Stimulated activated CD8-positive, alpha-beta memory T cell treated with anti-CD3 and anti-CD28 coated beads, Interleukin-2, amount 100 ng/mL, for 48 hours (primary cell): ENCODE data around the gene SULF2.
A peak's percentile ranks its signal among the peaks of the same experiment; 100 is the strongest.

Experiments used
- DNase-seq, 2 donors: peaks; one replicate each; pipeline ENCODE4 v3.0.0-alpha.2; 2020; ENCODE audit warnings: low read depth in 2 of 2

The SULF2 gene

DNA sequence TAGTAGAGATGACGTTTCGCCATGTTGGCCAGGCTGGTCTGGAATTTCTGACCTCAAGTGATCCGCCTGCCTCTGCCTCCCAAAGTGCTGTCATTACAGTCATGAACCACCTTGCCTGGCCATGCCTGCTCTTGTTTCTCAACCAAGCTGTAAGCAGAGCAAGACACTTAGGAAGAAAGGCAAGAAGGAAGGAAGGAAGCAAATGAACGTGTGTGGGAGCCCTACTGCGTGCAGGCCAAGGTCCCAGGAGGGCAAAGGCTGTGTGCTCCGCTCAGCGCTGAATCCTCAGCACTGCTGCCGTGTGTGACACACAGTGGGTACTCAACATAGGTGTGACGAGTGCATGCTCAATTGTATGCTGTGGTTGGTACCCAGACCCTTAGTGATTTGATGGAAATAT, 47.4 kb downstream of the SULF2 start:
- DNase-seq, result no peak

DNA sequence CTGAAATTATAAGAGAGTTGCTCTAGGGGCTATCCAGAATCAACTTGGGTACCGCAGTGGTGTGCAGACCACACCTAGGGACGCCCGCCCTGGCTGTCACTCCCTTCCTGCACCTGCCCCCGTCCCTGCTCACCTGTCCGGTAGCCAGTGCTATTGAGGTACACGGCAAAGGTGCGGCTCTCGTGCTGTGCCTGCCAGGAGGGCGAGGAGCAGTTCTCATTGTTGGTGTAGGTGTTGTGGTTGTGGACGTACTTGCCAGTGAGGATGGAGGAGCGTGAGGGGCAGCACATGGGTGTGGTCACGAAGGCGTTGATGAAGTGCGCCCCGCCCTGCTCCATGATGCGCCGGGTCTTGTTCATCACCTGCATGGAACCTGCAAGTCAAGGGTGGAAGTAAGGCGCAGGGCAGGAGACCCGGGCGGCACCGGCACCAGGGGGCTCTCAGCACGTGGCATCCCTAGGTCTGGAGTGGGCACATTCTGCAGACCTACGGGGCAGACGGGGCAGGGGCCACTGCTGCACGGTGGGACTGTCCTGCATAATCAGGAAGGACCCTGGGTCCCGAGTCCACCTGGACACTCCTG, 48.6 kb downstream of the SULF2 start:
- no peak for DNase-seq

DNA sequence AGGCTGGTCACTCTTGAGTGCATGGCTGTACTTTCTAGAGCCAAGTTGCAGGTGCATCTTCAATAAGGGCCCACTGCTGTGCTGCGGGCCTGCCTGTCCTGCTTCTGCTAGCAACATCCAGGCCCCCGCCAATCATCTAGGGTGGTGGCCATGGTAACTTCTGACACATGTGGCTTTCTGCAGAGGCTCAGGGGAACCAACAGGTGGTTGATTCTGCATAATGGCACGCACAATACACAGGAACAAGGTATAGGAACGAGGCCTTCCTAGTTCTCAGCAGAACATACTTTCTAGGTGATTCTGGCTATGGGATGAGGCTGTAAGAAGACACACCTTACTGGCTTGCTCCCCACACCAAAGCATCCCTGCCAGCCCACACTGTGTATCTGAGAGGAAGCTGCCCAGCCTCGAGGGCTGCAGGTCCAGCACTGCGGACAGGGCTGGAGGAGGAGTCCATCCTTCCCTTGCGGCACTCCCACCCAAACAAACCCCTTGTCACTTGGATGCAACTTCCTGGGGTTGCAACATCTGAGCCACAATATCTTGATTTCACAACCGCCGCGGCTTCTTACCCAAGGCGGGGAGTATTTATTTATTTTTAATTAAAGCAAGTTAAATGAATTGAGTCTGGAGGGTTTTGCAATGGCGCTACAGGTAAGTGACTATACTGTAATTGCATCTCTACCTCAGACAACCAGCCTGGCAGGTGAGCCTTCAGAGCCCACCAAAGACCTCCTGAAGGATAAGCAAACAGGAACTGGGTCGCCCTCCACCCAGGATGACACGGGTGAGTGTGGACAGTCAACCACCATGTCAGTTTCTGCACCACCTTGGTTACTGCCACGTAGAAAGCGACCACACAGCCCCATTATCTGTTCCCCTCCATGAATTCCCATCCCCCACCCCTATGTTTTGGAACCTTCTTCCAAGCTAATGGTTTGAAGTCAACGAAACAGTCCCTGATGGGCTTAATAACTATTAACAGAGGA, 49.6 kb downstream of the SULF2 start:
- DNase-seq, result no peak

DNA sequence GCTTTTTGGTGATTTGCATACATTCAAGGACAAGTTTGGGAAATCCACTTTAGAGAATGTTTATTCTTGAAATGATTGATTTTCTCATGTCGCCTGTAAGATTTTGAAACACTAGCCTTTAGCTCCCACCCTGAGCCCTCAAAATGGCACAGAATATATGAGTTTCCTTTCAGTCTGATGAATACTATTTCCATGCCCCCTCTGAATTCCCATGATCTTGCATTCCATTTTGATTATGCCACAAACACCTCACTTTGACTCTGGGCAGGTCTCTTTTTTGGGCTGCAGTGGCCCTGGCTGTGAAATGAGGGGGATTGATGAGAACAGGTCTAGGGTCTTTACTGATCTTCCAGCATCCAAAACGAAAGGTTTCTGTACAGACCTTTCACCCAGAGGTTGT, 50.4 kb downstream of the SULF2 start:
- no peak for DNase-seq

DNA sequence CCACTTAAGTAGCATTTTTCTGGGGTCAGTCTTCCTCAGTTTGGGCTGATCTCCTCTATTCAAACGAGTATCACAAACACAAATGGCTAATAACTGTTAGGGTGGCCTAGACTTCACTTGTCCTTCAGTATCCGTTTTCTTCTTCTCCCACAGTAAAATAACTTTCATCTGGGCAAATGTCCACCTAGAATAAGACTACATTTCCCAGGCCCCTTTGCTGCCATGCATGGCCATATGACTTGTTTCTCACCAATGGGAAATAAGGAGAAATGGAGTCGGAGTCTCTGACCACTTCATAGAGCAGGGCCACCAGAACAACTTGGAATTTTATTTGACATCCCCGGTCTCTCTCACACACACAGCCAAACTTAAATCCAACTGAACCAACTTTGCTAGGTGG, 51.4 kb downstream of the SULF2 start:
- DNase-seq, result no peak

DNA sequence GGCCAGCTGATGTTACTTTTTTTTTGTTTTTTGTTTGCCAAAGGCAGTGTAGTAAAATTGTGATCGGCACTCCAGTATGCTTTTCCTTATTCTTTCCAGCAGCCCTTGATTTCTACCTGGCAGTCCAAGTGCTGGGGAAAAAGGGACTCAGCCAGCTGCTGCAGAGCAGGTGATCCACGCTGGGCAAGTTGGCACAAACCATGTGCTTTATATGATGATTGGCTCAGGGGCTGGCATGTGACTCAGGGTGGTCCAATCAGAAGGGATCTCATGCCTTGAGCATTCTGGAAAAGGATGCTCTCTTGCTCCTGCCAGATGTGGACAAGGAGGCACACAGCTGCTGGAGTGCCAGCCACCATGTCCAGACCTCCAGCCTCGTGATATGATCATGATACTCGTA, 54.5 kb downstream of the SULF2 start:
- DNase-seq, result no peak

DNA sequence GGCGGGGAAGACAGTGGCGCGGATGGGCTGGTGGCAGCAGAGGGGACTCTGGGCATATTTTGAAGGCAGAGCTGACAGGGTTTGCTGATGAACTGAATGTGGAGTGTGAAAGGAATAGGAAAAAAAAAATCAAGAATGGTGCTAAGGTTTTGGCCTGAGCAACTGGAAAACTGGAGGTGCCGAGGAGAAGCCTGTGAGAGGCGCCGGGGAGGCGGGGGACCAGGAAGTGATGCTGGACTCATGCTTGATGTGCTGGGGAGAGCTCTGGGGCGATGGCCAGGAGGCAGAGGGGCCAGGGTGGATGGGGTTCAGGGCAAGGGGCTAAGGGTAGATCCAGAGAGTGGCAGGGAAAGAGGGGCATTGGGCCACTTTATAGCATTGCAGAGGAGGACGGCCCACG, 55.8 kb downstream of the SULF2 start:
- no peak for DNase-seq

DNA sequence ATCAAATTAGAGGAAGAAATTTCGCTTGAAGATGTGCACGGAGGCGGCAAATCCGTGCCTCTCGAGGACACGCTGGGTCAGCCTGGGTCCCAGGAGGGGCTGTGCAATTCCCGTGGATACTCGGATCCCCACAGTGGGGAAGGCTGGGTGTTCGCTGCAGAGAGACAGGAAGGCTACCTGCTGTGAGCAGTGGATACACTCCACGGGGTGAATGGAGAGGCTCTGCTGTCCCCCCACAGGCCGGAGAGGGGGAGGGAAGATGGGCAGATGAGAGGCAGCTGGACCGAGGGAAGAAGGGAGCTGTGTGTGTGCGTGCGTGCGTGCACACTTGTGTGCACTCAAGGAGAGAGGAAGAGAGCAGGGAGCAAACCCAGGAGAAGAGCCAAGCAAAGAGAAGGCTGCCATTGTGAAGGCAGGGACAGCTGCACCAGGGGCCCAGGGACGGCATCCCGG, 57.3 kb downstream of the SULF2 start:
- no peak for DNase-seq

DNA sequence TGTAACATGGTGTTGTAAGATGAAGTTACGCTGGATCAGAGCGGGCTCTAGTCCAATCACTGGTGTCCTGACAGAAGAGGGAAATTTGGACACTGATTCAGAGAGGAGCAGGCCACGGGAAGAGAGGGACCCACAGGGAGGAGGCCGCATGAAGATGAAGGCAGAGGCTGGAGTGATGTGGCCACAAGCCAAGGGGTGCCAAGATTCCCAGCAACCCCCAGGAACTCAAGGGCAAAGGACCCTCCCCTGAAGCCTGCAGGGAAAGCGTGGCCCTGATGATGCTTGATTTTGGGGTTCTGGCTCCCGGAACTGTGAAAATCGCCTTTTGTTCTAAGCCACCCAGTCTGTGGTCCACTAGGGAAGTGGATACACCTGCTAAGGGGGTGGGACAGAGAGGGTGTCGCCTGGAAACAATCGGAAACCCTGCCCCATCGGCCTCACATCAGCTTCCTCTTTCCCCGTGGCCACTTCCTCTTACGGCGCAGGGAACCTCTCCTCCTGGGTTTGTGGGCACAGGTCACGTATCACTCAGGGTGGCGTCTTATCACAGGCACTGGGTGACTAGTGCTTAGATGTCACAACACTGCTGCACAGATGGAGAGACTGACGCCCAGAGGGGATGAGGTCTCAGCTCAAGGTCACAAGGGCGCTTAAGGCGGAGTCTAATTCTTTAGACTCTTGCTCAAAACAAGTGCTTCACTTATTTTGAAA, 58.0 kb downstream of the SULF2 start:
- peak; percentile 34 to 51 for DNase-seq

DNA sequence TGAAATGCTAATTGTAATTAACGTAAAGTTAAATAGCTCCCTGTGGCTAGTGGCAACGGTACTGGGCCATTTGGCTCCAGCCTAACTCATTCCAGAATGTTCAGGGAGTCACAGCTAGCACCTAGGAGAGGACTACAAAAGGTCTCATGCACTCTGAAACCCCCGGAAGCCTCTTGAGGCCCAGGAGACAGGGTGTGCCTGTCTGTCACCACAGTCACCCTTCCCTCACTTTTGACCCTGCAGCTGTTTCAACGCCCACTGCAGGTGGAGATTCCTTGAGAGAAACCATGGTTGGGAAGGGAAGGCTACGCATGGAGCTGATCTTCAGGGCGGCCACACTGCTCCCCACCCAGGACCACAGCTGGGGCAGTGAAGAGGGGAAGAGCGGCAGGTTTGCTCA, 58.6 kb downstream of the SULF2 start:
- DNase-seq, result no peak

DNA sequence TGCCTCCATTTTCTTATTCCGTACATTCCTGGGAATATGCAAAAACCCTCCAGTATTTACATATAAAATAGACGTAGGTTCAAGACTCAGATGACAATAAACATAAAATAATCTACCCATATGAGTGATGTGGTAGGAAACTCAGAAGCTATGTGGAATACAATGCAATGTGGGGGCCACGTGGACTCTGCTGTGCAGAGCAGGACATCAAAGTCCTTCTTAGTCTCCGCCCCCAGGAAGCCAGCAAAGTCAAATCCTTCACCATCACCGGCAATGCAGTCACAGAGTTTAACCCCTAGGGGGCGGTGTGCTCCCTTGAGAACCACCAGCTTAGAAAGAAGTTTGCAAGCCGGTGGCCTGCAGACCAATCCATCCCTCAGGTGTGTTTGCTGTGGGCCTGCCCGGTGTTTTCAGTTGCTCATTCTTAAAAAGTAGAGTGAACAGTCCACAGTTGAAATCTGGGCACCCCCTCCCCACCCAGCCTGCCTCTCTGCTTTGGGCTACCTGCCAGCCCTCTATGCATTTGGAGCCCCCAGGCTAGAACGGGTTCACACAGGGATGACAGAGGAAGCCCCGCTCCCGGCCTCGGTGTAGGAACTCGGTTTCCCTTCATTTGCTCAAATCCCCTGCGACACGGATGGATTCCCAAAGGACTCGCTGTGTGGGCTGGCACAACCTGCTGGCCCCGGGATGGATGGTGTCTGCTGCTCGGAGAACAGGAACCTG, 59.9 kb downstream of the SULF2 start:
- DNase-seq, result peak; percentile 57 to 60

DNA sequence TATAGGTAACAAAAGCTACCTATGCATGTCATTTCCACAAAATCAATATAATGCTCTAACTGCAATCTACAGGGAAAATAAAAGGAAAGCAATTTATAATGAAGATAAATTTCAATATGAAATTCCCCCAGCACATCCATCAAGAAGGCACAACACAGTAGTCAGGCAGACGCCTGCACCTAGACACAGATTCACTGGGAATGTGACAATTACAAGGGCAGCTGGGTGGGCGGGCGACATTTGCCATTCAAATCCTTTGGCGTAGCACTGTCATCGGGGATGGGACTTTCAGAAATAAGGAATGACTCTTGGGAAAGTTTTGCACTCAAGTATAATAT, 60.4 kb downstream of the SULF2 start:
- no peak for DNase-seq

DNA sequence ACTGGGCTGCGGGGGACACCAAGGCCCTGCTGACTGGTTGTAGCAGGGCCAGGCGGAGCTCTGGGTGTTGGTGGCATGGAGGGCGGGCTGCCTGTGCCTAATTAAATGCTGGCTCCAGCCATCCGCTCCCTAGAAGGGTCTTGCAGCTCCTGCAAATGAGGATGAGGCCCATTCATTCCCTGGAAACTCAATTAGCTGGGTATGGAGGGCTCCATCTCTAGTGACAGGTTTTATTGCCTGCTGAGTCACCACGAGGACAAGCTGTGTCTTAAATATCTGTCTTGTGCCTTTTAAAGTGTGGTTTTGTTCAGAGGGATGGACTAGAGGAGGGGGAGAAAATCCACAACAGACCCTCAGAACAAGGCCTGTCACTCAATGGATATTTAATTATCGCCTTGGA, 60.9 kb downstream of the SULF2 start:
- no peak for DNase-seq

DNA sequence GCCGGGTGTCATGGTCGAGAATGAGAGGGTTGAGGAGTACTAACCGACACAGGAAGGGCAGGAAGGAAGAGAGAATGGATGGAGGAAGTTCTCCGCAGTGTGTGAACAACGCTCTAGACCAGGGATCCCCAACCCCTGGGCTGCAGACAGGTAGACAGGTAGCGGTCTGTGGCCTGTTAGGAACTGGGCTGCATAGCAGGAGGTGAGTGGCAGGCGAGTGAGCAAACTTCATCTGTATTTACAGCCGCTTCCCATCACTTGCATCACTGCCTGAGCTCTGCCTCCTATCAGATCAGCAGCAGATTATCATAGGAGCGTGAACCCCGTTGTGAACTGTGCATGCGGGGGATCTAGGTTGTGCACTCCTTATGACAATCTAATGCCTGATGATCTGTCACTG, 62.0 kb downstream of the SULF2 start:
- no peak for DNase-seq

DNA sequence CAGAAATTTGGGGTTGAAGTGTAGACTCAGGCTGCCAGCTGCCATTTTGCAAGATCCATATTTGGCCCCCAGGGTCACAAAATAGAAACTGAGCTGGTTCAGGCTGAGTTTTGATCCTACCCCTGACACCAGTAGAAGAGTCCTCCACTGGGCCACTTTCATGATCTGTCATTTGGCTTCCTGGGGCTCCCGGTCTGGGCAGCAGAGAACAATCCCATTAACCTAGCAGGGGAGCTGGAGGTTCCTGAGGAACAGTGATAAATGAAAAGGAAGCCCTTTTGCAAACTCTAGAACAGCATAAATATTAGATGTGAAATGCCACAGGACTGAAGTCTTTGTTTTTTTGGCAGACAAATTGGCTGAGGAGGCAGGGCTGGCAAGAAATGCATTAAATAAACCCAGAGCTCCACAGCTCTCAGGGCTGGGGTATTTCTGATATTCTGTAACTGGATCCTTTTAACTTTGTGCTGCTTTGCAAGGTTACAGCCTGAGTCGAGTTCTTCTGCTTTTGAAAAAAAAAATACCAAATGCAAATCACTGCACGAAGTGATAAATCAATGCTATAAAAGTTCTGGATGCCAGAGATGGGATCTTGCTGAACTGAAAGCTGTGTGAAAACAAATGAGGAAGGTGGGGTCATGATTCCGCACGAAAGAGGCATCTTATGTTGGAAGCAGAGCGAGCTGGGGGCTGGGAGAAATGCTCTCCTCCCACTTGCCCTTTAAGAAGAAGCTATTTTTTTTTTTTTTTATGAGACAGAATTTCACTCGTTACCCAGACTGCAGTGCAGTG, 64.4 kb downstream of the SULF2 start:
- no peak for DNase-seq

DNA sequence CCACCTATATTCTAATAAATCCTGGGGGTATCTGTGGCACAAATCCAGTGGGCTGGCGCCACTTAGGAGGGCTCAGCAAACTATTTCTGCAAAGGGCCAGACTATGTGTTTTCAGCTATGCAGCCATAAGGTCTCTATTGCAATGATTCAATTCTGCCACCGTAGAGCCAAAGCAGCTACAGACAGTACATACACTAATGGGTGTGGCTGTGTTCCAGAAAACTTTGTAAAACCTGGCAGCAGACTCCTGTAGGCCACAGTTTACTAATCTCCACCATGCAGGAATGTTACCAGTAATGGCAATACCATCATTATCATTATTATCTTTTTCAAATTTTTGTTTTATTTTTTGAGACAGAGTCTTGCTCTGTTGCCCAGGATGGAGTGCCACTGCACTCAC, 65.7 kb downstream of the SULF2 start:
- no peak for DNase-seq

DNA sequence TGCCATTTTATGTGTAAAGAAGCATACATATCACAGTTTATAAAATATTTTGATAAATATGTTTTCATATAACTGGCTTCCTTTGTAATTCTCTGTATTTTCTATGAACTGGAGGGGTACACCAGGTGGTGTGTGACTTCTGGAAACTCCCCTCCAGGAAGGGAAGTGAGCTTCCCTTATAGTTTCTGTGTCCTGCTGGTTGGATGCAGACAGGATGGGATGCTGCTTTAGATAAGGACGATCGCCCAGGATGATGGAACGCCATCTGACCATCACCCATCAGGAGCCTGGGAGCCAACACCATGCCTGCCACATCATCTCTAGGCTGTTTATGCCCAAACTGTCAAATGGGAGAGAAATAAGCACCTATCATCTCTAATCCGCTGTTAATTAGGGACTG, 66.1 kb downstream of the SULF2 start:
- no peak for DNase-seq

DNA sequence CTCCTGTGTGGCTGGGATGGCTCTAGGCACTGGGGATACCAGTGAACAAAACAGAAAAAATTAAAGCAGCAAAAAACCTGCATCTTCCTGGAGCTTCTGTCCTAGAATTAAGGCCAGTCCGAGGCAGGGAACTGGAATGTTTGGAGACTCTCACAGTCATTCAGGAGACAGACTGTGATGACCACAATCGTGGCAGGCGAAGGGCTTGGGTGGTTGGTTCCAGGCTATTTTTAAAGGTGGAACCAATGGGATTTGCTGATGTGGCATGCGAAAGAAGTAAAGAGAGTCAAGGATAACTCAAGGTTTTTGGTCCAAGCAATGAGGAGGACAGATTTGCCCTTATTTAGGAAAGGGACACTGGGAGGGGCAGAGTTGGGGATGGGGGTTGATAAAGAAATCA, 66.9 kb downstream of the SULF2 start:
- no peak for DNase-seq

DNA sequence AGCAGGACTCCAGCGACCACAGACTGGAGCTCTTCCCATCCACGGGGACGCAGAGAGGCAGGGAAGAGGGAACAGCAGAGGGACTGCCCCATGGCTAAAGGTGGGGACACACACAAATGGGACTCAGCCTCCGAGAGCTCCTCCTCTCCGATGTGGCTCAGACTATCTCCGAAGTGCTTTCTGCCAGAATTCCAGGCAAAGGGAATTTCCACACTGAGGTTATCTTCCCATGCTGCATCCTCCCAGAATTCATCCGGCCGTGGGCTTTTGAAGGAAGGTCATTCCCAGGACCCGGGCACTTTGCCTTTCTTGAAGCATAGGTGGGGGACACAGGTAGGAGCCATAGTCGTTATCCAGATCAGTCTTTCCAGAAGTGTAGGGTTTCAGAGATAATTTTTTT, 67.9 kb downstream of the SULF2 start:
- DNase-seq, result no peak

DNA sequence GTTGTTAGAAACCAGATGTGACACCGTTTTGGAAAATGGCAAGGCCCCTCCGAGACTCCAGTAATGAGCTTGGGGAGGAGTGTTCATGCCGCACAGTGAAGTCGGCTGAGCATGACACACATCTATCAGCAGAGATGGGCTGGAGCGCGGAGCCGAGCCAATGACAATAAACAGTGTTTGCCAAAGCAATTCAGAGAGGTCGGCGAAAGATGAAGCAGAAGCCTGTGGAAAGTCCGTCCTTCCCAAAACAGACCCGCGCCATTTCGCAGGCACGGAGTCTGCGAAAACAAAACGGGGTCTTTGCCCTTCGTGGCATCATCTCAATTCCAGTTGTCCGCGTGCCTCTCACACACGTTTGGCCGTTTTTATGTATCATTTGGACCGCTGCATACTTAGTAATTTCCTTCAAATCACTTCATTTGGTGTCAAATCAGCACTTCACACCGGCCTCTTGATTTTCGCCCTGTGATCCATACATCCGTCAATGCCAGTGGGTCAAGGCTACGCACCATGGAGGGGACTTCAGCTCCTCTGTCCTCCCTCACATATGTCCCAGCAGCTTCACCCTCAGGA, 71.3 kb downstream of the SULF2 start:
- no peak for DNase-seq

DNA sequence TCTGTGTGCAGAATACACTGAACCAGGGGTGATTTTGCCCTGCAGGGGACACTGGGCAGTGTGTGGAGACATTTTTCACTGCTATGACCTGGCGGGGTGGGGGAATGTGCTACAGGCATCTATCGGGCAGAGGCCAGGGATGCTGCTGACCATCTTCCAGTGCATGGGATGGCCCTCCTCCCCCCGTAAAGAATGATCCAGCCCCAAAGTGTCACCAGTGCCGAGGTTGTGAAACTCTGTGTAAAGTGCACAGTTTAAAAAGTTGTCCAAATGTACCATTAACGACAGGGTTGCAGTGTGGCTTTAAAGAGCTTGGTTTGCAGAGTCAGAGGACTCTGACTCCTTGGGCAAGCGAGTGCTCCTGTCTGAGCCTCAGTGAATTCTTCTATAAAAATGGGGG, 72.1 kb downstream of the SULF2 start:
- no peak for DNase-seq
